Cardiac fibroblast (primary cell): ENCODE results near the gene IFITM10.
"Not testable (repeated sequence)": the region's sequence is repeated elsewhere in the genome, so short reads cannot be mapped to it uniquely, and the experiment has no call there.

Source experiments
- DNase-seq, 2 donors: peaks; one replicate each; pipeline versions ENCODE4 v3.0.0 to v3.0.0-alpha.2; 2010; ENCODE audit warnings: low read depth in 2 of 2
- H3K4me3 ChIP-seq, 2 donors: replicated peaks in 1 of 2; 1 replicate in 1 of 2; 2 replicates in 1 of 2; pipeline ENCODE4 v1.5.1; 2011; ENCODE audit warnings: low read depth in 2 of 2, low read length in 2 of 2, mild to moderate bottlenecking in 2 of 2, moderate library complexity in 1 of 2
- TF ChIP-seq, protein P1 (sequence below): IDR thresholded peaks from one replicate; pipeline ENCODE4 v1.5.1; 2011; ENCODE audit warnings: low read depth, mild to moderate bottlenecking, low read length, inconsistent platforms

The IFITM10 gene

GRCh38 chr11:1692708-1693326 is 57.6 kb downstream of the IFITM10 start:
- no peak for DNase-seq
- TF ChIP-seq, protein P1, sequence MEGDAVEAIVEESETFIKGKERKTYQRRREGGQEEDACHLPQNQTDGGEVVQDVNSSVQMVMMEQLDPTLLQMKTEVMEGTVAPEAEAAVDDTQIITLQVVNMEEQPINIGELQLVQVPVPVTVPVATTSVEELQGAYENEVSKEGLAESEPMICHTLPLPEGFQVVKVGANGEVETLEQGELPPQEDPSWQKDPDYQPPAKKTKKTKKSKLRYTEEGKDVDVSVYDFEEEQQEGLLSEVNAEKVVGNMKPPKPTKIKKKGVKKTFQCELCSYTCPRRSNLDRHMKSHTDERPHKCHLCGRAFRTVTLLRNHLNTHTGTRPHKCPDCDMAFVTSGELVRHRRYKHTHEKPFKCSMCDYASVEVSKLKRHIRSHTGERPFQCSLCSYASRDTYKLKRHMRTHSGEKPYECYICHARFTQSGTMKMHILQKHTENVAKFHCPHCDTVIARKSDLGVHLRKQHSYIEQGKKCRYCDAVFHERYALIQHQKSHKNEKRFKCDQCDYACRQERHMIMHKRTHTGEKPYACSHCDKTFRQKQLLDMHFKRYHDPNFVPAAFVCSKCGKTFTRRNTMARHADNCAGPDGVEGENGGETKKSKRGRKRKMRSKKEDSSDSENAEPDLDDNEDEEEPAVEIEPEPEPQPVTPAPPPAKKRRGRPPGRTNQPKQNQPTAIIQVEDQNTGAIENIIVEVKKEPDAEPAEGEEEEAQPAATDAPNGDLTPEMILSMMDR = no peak
- H3K4me3 ChIP-seq = no peak overlapping the region

DNA sequence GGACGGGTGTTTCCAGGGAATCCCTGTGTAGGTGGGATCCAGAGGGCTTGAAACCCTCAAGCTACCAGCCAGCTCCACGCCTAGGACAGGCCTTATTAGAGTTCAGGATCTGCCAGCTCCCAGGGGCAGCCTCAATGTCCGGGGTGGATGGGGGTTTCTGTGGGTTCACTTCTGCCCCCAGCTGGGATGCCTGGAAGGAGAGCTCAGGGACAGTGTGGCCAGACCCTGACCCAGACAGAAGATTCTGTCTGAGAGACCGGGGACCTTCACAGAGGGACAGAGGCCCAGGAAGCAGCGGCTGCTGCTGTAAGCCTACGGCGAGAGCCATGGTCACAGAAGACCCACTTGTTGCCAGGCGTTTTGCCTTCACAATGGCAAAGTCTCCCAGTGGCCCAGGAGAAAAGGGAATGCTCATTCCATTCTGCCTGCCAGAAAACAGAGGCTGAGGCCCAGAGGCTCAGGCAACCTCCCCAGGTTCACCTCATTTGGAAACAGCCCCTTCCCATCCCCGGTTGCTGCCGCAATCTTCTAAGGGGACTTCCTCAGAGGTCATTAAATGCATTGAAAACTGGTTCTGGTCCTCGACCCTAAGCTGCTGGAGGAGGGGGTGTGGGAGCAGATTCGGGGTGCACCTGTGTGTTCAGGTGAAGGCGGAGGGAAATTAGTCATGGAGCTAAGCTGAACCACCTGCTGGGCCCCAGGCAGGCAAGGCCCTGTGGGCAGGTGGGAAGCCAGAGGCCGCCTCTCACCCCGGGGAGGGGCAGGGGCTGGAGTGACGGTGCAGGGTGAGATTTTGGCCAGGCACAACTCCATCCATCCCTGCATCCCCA is 58.3 kb downstream of the IFITM10 start:
- TF ChIP-seq, protein P1 = no peak
- DNase-seq = no peak
- no peak overlapping the region for H3K4me3 ChIP-seq

DNA sequence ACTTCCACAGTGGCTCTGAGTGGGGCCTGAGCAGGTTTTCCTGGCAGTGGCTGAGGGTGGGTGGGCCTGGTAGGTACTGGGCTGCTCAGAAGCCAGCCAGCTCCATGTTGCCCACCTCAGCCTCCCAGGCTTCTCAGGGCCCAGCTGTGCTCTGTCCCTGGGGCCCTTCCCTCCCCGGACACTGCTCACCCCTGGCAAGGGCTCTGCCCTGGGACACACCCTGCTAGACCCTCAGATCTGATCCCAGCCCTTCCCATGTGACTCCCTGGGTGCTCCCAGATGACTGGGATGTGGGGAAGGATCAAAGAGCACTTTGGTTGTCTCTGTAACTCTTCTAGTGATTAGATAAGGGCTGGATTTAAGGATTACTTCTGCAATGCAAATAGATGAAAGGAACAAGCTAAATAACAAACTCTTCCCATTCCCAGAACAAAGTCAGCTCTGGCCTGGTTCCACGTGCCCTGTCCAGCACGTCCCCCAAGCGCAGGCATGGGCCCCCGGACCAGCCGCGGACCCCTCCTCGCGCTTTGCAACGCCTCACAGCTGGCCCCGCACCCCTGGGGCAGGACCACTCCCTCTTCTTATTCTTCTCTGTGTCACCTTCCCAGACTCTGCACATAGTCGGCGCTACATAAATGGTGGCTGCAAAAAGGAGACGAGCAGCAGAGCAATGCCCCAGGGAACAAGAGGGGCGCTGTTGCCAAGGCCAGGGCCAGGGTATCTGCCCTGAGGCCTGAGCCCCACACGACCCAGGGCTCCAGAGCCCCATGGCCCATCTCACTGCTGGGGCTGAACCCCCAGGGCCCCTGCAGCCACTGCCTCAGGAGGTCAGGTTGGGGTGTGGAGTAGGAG is 59.1 kb downstream of the IFITM10 start:
- no peak overlapping the region for H3K4me3 ChIP-seq
- TF ChIP-seq, protein P1 = no peak
- no peak for DNase-seq

DNA sequence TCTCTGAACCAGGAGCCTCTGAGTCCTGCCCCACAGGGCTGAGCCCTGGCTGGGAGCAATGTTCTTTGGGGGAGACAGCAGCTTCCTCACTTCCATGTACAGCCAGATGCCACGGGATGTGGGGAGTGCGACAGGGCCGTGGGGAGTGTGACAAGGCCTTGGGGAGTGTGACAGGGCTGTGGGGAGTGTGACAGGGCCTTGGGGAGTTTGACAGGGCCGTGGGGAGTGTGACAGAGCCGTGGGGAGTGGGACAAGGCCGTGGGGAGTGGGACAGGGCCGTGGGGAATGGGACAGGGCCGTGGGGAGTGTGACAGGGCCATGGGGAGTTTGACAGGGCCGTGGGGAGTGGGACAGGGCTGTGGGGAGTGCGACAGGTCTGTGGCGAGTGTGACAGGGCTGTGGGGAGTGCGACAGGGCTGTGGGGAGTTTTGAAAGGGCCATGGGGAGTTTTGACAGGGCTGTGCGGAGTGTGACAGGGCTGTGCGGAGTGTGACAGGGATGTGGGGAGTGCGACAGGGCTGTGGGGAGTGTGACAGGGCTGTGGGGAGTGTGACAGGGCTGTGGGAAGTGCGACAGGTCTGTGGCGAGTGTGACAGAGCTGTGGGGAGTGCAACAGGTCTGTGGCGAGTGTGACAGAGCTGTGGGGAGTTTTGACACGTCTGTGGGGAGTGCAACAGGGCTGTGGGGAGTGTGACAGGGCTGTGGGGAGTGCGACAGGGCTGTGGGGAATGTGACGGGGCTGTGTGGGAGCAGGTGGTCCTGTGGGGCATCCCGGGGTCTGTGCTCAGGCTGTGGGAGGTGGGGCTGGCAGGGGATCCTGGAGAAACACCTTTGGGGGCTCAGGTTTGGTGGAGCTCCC is 60.0 kb downstream of the IFITM10 start:
- DNase-seq = no peak
- TF ChIP-seq, protein P1 = no peak
- H3K4me3 ChIP-seq = no peak overlapping the region

DNA sequence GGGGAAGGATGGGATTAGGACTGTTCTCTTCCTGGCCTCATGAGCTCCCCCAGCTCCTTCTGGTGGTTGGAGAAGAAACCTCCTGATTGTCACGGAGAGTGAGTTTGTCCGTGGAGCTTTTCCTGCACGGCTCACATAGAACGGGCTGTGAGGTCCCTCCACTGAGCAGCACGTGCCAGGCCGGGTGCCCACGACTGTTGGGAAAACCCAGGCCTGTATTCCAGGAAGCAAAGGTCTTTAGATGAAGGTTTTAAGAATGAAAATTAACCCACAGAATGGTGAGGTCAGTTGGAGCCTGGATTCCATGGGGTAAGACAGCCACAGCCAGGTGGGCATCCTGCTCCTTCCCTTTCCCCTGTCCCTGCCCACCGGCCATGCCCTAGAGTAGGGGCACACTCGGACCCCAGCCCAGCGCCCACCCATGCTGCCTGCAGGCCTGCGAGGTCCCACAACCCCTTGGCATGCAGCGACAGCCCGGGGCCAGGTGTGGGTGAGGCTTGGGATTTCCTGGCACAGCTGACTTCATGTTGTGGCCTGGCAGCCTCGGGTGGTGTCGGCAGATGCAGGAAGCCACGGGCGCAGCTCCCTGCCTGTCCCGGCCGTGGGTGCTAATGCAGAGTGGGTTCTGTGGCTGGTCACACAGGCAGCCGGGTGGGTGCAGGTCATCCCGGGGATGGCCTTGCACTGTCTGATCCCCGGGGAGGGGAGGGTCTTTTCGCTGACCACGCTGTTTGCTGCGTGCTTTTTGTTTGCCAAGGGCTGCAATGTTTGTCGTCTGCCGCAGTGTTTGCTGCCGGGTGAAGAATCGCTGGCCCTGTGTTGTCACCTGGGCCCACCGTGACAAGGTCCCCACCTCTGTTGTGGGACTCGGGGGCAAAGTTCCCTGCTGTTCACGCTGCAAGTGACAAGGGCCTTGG is 60.9 kb downstream of the IFITM10 start:
- not testable (repeated sequence) for DNase-seq, H3K4me3 ChIP-seq

DNA sequence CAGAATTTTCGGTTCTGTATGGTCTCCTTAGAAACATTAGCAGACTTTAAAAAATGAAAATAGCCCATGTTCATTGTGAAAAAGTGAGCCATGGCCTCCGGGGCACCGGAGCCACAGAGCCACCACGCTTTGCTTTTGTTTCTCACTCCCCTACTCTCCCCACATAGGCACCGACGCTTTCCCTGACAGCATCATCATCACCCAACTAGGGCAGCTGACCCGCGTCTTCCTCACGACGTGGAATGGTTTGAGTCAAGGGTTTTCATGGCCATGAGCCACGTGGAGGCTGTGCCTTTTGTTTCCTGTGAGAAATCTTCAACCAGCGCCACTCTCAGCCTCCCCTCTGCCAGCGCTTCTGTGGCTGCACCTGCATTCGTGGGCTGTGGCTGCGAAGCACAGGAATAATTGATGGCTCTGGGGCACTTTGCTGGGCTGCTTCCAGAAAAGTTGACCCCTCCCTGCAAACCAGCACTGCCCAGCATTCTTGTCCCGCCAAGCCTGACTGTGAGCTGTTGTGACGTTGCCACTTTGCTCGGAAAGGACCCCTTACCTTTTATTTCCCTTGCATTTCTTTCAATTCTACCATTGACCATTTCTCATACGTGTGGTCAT is 62.0 kb downstream of the IFITM10 start:
- not testable (repeated sequence) for H3K4me3 ChIP-seq, DNase-seq

DNA sequence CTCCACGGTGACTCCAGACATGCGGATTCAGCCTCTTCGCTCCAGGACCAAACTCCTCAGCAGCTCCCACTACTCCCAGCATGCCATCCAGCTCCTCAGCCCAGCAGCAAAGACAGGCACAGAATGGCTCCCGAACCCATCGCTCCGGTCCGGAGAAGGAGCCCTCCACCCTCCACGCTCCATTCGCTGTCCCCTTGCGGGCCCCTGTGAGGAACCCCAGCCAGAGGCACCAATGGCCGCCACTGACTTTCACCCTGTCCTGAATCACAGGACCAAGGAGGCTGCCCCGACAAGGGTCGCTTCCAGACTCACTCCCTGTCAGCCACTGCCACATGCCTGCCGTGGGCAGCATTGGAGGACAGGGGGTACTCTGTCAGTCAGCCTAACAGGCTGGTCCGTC is 64.2 kb downstream of the IFITM10 start:
- not testable (repeated sequence) for DNase-seq, H3K4me3 ChIP-seq

DNA sequence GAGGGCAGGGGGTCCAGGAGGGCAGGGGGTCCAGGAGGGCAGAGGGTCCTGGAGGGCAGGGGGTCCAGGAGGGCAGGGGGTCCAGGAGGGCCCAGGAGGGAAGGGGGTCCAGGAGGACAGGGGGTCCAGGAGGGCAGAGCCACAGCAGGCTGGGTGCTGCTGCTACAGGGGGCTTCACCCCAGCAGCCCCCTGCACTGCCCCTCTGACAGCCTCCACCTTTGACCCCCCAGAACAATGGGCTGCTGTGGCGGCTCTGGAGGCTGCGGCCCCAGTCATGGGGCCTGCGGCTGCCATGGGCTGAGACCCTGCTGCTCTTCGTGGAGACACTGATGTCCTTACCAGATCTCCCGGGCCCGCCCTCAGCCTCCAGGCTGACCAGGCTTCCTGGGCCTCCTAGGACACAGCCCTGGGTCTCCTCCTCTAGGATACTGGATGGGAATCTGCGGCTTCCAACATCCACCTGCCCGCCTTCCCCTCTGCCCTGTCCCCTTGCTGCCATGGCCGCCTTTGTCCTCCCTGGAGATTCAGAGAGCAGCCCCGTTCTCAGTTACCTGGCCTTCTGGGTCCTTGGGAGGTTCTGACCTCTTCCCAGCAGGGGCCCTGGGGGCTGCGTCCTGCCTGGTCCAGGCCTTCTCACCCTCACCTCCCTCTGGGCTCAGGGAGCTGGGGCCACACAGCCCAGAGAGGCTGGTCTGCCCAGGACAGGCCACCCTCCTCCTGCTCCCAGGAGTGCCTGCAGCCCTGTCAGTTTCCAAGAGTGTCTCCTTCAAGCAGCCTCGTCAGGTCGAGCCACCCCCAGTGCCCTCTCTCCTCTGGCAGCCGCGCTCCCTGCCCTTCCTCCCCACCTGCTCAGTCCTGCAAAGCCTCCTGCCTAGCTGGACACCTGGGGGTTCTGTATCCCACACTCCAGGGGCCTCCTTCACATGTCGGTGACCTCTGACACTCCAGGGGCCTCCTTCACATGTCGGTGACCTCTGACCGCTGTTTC is 65.2 kb downstream of the IFITM10 start:
- not testable (repeated sequence) for DNase-seq, H3K4me3 ChIP-seq

- not testable (repeated sequence) for H3K4me3 ChIP-seq, DNase-seq
Observed at GRCh38 chr11:1683904-1684572, 66.4 kb downstream of the IFITM10 start.
